Liver (tissue), 9 donors: ENCODE data around the gene KIF3C. TPM values are rescaled to one million over a fixed set of nuclear protein-coding genes. Genes with fewer than 3 reads are reported as not detected.

Experiments
- DNase-seq: peaks from one replicate; pipeline ENCODE4 v3.0.0-alpha.2; 2017; ENCODE audit warnings: low spot score
- H3K27ac ChIP-seq, 2 donors: one replicate each; pipeline ENCODE4 v1.7.0; 2013; ENCODE audit warnings: inconsistent platforms in 2 of 2, low read length in 2 of 2, control low read depth in 1 of 2, low read depth in 1 of 2, mild to moderate bottlenecking in 1 of 2
- H3K27me3 ChIP-seq, 4 donors: one replicate each; pipeline versions ENCODE4 v1.6.1 to v1.7.0; 2013; ENCODE audit warnings: low read length in 3 of 4, inconsistent platforms in 1 of 4, mild to moderate bottlenecking in 1 of 4, moderate library complexity in 1 of 4; ENCODE audit not compliant: control insufficient read depth in 4 of 4, insufficient read depth in 4 of 4
- H3K36me3 ChIP-seq, 4 donors: one replicate each; pipeline versions ENCODE4 v1.6.1 to v1.7.0; 2013; ENCODE audit warnings: low read length in 3 of 4, mild to moderate bottlenecking in 3 of 4, low read depth in 1 of 4, moderate library complexity in 1 of 4; ENCODE audit not compliant: control insufficient read depth in 4 of 4, insufficient read depth in 3 of 4
- H3K4me1 ChIP-seq, 4 donors: one replicate each; pipeline versions ENCODE4 v1.6.1 to v1.7.0; 2013; ENCODE audit warnings: low read length in 3 of 4, mild to moderate bottlenecking in 3 of 4, moderate library complexity in 1 of 4; ENCODE audit not compliant: control insufficient read depth in 4 of 4, insufficient read depth in 4 of 4
- H3K4me3 ChIP-seq, 3 donors: one replicate each; pipeline versions ENCODE4 v1.6.1 to v1.7.0; 2013; ENCODE audit warnings: low read length in 3 of 3, control low read depth in 1 of 3, low read depth in 1 of 3, mild to moderate bottlenecking in 1 of 3
- H3K9ac ChIP-seq, 2 donors: one replicate each; pipeline ENCODE4 v1.7.0; 2013; ENCODE audit warnings: low read length in 2 of 2, mild to moderate bottlenecking in 2 of 2, moderate library complexity in 2 of 2, control low read depth in 1 of 2, low read depth in 1 of 2
- H3K9me3 ChIP-seq, 4 donors: one replicate each; pipeline versions ENCODE4 v1.6.1 to v1.7.0; 2013; ENCODE audit warnings: low read length in 3 of 4; ENCODE audit not compliant: control insufficient read depth in 4 of 4
- ATF3 ChIP-seq: IDR thresholded peaks from 2 replicates; pipeline ENCODE4 v1.6.1; 2016; ENCODE audit warnings: antibody characterized with exemption
- CTCF ChIP-seq: fragments of 150-350 bp; IDR thresholded peaks from 2 replicates; pipeline ENCODE4 v1.5.1; 2017; ENCODE audit warnings: improper control_type of control experiment, low read depth, low read length; ENCODE audit not compliant: missing input control
- EGR1 ChIP-seq, 2 donors: IDR thresholded peaks; 2 replicates each; pipeline ENCODE4 v1.6.1; 2016 to 2018; ENCODE audit warnings: antibody characterized with exemption in 2 of 2, low read depth in 2 of 2
- FOXA1 ChIP-seq: IDR thresholded peaks from 2 replicates; pipeline ENCODE4 v1.6.1; 2016; ENCODE audit warnings: antibody characterized with exemption
- FOXA2 ChIP-seq: IDR thresholded peaks from 2 replicates; pipeline ENCODE4 v1.6.1; 2016; ENCODE audit warnings: antibody characterized with exemption
- GABPA ChIP-seq, 2 donors: IDR thresholded peaks in 1 of 2; conservative IDR thresholded peaks in 1 of 2; 2 replicates each; pipeline ENCODE4 v1.6.1; 2016; ENCODE audit warnings: antibody characterized with exemption in 2 of 2, mild to moderate bottlenecking in 1 of 2, moderate library complexity in 1 of 2
- HNF4A ChIP-seq, 2 donors: conservative IDR thresholded peaks; 2 replicates each; pipeline ENCODE4 v1.6.1; 2016; ENCODE audit warnings: antibody characterized with exemption in 2 of 2, mild to moderate bottlenecking in 2 of 2
- HNF4G ChIP-seq: IDR thresholded peaks from 2 replicates; pipeline ENCODE4 v1.6.1; 2016; ENCODE audit warnings: antibody characterized with exemption
- JUND ChIP-seq, 2 donors: IDR thresholded peaks; 2 replicates each; pipeline ENCODE4 v1.6.1; 2016; ENCODE audit warnings: antibody characterized with exemption in 2 of 2
- NR2F2 ChIP-seq: IDR thresholded peaks from 2 replicates; pipeline ENCODE4 v1.6.1; 2016; ENCODE audit warnings: antibody characterized with exemption
- RAD21 ChIP-seq, 2 donors: IDR thresholded peaks; 2 replicates each; pipeline ENCODE4 v1.6.1; 2016; ENCODE audit warnings: antibody characterized with exemption in 2 of 2, mild to moderate bottlenecking in 2 of 2
- RXRA ChIP-seq, 2 donors: IDR thresholded peaks; 2 replicates each; pipeline ENCODE4 v1.6.1; 2017 to 2018; ENCODE audit warnings: antibody characterized with exemption in 2 of 2, mild to moderate bottlenecking in 1 of 2
- SP1 ChIP-seq: IDR thresholded peaks from 2 replicates; pipeline ENCODE4 v1.6.1; 2018; ENCODE audit warnings: antibody characterized with exemption, mild to moderate bottlenecking
- TAF1 ChIP-seq: conservative IDR thresholded peaks from 2 replicates; pipeline ENCODE4 v1.6.1; 2016; ENCODE audit warnings: antibody characterized with exemption, mild to moderate bottlenecking
- YY1 ChIP-seq: IDR thresholded peaks from 2 replicates; pipeline ENCODE4 v1.6.1; 2016; ENCODE audit warnings: antibody characterized with exemption, mild to moderate bottlenecking
- ZBTB33 ChIP-seq: IDR thresholded peaks from 2 replicates; pipeline ENCODE4 v1.6.1; 2016; ENCODE audit warnings: antibody characterized with exemption
- WGBS: extraction: QIAGEN DNeasy Blood & Tissue Kit; methylation state at CpG from one replicate; pipeline ENCODE4 v1.1.7; 2013; 5-methylcytosine and 5-hydroxymethylcytosine counted together
- polyA plus RNA-seq, 2 donors: library from polyadenylated mRNA; stranded (reverse) in 1 of 2; unstranded in 1 of 2; fragments of 200-250 nt in 1 of 2; fragments of >200 nt in 1 of 2; fragmentation: Nextera tagmentation in 1 of 2; extraction: Ambion mirVana in 1 of 2; gene quantifications; one replicate each; pipeline versions ENCODE4 v1.2.1 to v1.2.3, GENCODE V29; 2013 to 2015
- total RNA-seq, 2 donors: library from RNA; depleted of rRNA; stranded (reverse); fragments of >200 nt; gene quantifications; one replicate each; pipeline ENCODE4 v1.2.3, GENCODE V29; 2014
- donor health status: healthy.
- donor health status: healthy.
- donor health status: healthy.
- donor health status: healthy.
- donor health status: healthy.

KIF3C gene
- total and polyA plus RNA-seq, 4 donors: 0.26 to 0.93 (median 0.67) TPM

GRCh38 chr2:25996844-25997243 lies 14.5 kb upstream of the KIF3C start (continued):
- TF ChIP-seq EGR1 (IDR thresholded peaks at IDR 0.05; ENCODE audit: low read depth in 2 of 2) (no peak), FOXA1 (no peak)

GRCh38 chr2:25994509-25994908 lies 12.2 kb upstream of the KIF3C start:
- no peaks in the 10 kb centered on the region for H3K36me3 ChIP-seq
- no peaks in the 10 kb centered on the region for H3K27me3 ChIP-seq
- no peak overlapping the region for H3K27ac ChIP-seq
- peaks cover 0 to 9% (median 6%) of the 10 kb centered on the region in 4 donors for H3K4me1 ChIP-seq
- WGBS: 95% methylated on average over 15 of the region's 15 CpGs
- H3K9me3 ChIP-seq: no peaks in the 10 kb centered on the region
- H3K9ac ChIP-seq: no peak overlapping the region
- TF ChIP-seq FOXA1: no peak
- no peak for TF ChIP-seq JUND (IDR thresholded peaks at IDR 0.05)
- no peak for TF ChIP-seq EGR1 (IDR thresholded peaks at IDR 0.05; ENCODE audit: low read depth in 2 of 2)
- no peak for TF ChIP-seq NR2F2
- TF ChIP-seq RXRA (IDR thresholded peaks at IDR 0.05): no peak
- no peak for TF ChIP-seq YY1
- no peak for TF ChIP-seq RAD21 (IDR thresholded peaks at IDR 0.05)
- no peak for TF ChIP-seq GABPA (IDR thresholded peaks at IDR 0.05 in 1 of 2, conservative IDR thresholded peaks at IDR 0.05 in 1 of 2)
- TF ChIP-seq HNF4G: no peak
- no peak for TF ChIP-seq ZBTB33
- no peak for TF ChIP-seq SP1
- TF ChIP-seq CTCF: no peak
- TF ChIP-seq ATF3: no peak
- no peak for TF ChIP-seq HNF4A (conservative IDR thresholded peaks at IDR 0.05)
- no peak for TF ChIP-seq FOXA2
- DNase-seq: no peak
- no peak overlapping the region for H3K4me3 ChIP-seq

- Histone ChIP-seq H3K4me3 (no peak overlapping the region), H3K9ac (no peak overlapping the region), H3K27me3 (no peaks in the 10 kb centered on the region), H3K27ac (no peak overlapping the region), H3K36me3 (no peaks in the 10 kb centered on the region), H3K9me3 (no peaks in the 10 kb centered on the region), H3K4me1 (peaks cover 0 to 9% (median 6%) of the 10 kb centered on the region in 4 donors)
- DNase-seq: no peak
- TF ChIP-seq ZBTB33 (no peak), TAF1 (no peak), GABPA (IDR thresholded peaks at IDR 0.05 in 1 of 2, conservative IDR thresholded peaks at IDR 0.05 in 1 of 2) (no peak), CTCF (no peak), ATF3 (no peak), YY1 (no peak), NR2F2 (no peak), FOXA2 (no peak), HNF4A (conservative IDR thresholded peaks at IDR 0.05) (no peak)
- 86% methylated on average over 5 of the region's 5 CpGs for WGBS
Measured at GRCh38 chr2:25993049-25993448, 10.8 kb upstream of the KIF3C start.
